Ureter (tissue), 1 donor: ENCODE data around the gene ITGA7. TPM values are rescaled to one million over a fixed set of nuclear protein-coding genes. Genes with fewer than 3 reads are reported as not detected.

Experiments
- DNase-seq: peaks from one replicate; pipeline ENCODE4 v3.0.0-alpha.2; 2020; ENCODE audit warnings: low spot score
- total RNA-seq: library from RNA; stranded (reverse); gene quantifications from one replicate; pipeline ENCODE4 v1.2.4, GENCODE V29; 2023
- donor health status: DM: yes; HTN: yes; CAD: no.

Gene ITGA7
- total RNA-seq, 1 donor from 2014 or later = 99.7 TPM

DNA sequence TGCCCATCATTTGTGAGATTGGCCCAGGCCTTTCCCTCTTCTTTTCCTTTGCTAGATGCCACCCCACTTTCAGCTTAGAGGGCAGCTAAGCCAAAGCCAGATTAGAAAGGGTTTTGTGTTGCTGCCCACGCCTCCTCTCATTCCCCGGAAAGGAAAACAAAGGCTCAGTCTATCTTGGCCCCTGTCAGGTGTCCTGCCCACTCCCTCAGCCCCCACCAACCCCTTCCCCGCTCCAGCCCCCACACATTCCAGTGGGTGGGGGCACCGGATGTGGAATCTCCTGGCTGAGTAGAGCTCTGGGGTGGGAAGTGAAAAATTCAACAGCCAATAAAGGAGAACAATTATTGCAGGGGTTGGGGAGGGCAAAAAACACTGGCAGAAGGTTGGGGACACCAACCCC lies 10.3 kb upstream of the ITGA7 start:
- DNase-seq = no peak

DNA sequence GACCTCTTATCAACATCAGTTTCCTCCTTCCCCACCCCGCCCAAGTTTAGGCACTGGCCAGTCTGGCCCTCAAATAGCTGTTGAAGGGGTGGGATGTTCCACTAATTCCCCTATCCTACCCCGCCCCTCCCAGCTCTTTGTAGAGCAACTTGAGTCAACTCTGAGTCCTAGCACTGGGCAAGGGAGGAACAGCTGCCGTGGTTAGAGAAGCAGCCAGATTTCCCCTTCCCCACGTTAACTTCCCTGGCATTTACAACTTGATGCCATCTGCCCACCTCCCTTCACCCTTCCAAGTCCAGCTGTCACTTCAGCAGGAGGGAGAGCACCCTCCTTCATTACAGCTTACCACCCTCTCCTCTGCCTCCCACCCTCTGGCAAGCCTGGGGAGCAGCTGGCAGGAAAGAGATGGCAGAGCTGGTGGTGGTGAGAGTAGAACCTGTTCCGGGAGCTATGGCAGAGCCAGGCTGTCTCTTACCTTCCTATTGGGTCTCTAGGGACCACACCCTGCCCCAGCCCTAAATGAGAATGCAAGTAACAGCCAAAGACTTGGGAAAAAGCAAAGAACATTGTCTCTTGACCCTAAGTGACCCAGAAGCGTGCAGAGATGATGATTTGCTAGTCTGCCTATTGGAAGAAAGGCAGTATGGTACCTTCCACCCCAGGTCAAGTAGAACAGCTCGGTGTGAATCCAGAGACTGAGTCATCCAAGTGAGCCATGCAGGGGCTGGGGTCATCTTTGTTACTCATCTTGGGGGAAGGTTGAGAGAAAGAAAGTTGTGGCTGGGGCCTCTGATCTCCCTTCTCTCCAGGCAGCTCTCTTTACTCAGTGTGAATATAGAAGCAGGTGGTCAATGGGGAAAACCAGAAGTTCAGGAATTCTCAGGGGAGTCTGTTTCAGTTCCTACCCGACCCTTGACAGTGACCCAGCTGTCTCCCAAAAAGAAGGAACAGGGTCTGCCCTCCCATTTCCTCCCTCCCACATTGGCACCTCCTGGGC lies 9.6 kb upstream of the ITGA7 start:
- no peak for DNase-seq

DNA sequence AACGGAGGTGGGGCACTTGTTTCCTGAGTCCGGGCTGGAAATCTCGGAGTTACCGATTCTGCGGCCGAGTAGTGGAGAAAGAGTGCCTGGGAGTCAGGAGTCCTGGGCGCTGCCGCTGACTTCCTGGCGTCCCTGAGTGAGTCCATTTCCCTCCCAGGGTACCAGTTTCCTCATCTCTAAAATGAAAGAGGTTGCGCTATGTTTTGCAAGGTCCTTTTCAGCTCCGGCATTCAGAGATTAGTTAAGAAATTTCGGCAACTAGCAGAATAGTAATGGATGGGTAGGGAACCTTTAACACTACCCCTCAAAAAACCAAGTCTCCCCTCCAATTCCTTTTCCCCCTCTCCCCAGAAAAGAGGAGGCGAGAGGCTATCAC lies 8.9 kb upstream of the ITGA7 start:
- no peak for DNase-seq

DNA sequence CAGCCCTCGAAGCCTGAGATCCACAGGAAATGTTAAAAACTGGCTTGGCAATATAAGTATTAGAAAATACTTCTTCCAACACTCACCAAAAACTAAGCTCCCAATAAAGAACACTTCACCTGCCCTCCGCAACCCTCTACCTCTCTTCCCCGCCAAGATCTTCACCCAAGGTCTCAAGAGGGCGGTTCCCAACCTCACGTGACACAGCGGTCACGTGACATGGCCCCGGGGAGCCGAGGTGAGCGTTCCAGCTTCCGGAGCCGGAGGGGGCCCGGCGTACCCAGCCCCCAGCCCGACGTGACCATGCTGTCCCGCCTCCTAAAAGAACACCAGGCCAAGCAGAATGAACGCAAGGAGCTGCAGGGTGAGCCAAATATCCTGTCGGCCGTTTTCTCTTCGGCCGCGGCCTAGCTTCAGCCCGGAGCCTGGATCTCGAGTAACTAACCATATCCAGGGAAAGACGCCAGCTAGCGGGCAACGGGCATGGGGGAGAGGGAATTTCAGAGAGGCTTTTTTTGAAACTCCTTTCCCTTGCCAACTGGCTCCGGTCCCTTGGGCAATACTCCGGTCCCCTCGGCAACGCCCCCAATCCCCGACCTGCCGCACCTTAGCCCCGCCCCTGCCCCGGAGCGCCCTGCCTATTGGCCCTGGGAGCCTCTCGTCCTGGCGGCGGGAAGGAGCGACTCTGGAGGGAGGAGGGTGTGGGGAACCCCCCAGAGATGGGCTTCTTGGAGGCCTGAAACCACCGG lies 8.3 kb upstream of the ITGA7 start, which contains the start of gene BLOC1S1:
Gene BLOC1S1 (plus strand): TSS at position 214 of the 749 bp plus-strand sequence. CDS start 6 bp downstream, at position 220.
- DNase-seq = peak; percentile 95

DNA sequence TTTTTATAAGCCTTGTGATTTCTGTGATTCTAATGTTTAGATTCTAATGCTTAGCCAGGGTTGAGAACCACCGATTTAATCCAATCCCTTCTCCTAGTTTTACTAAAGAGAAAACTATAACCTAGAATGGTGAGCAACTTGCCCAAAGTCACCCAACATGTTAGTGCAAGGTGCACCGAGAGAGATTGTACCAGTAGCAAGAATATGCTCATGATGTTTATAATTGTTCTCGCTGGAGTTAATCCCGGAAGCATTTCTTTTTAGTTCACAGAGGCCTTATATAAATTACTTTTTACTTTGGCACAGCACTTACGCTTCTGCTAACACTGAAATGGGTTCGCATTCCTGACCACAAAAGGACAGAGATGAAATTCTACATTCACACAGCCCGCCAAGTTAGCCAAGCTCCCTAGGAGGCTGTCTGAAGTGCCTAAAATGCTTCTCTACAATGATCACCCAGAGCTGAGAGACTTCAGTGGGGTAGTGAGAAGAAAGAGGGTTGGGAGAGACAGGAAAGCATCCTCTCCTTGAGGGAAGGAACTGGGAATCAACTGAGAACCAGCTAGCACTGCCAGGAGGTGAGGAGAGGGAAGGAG lies 7.6 kb upstream of the ITGA7 start:
- DNase-seq = no peak

DNA sequence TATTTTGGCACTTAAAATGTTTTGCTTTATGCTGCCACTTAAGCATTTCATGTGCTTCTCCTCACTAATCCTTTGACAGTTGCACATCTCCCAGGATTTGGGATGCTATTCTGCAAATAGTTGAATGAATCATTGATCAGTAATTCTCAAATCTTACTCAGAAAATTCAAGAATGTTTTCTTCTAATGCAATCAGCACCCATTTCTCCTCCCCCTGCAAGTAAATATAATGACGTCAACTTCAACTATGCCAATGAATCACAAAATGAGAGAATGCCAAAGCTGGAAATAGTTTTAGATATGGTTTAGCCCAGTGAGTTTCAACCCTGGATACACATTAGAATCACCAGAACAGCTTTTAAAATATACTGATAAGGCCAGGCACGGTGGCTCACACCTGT lies 6.0 kb upstream of the ITGA7 start:
- no peak for DNase-seq

DNA sequence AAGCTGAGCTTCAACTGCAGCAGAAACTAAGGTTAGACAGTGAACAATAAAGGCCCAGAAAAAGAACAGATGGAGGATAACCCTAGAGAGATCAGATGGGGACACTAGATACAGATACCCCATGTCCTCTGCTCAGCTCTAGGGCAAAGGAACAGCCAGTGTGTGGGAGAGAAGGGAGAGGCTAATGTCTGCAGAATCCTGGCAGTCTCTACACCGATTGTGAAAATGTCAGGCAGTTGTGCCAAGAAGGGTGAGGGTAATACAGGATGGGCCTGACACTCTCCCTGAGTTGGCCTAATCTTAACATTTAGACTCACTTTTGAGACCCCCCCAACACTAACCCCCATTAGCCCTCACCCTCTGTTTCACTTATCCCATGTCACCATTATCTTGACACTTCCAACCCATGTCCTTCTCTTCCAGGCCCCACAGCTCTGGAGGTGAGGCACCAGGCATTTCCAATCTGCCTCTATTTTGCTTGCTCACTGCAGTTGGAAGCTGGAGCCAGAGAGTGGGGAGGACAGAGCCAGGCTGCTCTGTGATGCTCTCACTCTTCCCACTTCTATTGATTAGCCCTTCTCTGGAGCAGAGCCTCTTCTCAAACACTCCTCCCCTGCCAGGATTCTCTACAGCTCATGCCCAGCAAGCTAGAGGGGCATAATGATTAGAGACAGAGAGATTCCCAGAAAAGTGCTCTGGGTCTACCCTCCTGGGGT lies 5.2 kb upstream of the ITGA7 start:
- DNase-seq = no peak

DNA sequence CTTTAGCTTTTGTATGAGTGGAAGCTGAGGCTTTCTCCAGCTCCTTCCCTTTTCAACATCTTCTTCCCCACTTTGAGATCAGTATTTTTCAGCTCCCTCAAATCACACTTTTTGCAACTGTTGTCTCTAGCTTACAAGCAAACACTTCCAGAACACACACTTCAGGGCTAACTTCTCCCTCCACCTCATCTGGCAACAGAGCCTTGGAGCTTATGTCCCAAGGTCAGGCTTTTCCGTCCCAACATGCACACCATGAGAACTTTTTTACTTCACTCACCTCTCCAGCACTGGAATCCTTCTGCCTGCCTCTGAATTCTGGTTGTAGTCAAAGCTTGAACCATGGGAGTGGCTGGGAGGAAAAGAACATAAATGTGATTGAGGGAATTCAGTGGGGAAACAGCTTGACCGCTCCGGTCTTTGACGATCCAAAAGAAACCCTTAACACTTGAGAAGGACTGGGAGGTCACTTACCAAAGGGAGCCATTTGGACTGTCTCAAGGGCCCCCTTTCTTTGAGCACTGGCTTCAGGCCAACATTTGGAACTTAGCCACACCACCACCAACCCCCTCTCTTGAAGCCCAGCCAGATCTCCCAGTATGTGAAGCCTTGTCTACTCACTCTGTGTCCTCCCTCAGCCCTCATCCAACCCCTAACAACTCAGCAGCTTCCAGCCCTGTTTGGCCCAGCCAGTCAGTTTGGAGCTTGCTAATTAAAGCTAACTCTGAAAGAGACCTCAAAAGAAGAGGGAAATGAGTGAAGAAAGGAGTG lies 4.3 kb upstream of the ITGA7 start:
- no peak for DNase-seq

DNA sequence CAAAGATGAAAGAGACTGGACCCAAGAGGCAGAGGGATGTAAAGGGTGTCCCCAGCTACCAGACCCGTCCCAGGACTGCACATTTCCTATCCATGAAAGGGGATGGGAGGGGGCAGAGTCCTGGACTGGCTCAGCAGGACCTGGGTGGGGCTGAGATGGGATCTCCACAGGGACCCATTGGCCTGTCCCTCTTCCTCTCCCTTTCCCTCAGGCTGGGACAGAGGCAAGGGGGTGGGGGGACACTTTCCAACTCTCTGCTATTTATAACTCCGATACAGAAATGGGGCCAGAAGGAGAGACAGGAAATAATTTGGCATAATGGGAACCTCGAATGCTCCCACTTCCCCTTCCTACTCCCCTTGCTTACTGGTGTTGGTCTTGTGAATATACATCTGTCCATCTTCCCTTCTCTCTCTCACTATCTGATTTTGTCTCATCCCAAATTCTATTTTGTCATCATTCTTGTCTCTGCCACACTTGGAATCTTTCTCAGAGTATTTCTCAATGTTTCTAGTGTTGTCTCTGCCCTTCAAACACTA lies 1.1 kb upstream of the ITGA7 start:
- no peak for DNase-seq

DNA sequence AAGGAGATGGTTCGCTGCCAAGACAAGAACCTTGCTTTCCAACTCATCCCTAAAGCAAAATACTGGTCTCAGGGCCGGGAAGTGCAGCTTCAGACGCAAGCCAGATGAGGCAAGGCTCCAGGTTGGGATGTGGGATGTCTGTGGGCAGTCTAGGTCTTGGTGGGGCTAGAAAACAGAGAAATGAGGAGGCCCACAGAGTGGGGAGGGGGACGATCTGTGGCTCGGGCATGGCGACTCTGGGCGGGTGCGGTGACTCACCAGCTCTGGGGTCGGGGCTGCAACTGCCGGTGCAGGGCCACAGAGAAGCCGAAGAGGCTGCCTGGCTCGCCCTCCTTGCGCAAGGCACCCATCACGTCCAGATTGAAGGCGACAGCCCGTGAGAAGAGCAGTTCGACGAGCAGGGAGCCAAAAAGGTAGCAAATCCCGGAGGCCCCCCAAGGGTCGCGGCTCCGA lies 459 bp downstream of the ITGA7 start:
- DNase-seq = no peak

DNA sequence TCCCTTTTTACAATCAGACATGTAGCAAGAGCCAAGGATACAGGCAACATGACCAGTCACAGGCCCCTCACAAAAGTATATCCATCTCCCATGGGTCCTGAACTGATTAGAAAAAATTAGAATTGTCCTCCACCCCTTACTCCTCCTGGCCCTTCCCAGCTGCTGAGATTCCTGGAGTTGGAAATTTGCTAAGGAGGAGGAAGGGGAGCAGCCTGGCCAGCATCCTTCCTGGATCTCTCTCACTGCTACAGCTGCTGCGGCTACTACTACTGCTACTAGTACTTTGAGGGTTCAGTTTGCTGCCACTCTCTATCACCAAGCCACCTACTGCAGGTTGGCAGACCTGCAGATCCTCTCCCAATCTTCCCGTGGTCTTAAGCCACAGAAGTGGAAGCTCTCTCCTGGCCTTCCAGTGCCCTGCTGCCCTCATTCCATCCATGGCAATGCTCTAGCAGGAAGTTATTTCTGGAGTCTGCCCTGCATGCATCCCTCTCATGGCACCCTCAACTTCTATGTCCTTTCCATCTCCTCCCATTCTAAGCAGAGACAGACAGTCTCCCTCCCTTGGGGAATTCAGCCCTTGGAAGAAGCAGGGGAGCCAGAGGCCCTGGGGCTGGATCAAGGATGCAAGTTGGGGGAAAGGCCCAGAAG lies 1.0 kb downstream of the ITGA7 start:
- DNase-seq = no peak

DNA sequence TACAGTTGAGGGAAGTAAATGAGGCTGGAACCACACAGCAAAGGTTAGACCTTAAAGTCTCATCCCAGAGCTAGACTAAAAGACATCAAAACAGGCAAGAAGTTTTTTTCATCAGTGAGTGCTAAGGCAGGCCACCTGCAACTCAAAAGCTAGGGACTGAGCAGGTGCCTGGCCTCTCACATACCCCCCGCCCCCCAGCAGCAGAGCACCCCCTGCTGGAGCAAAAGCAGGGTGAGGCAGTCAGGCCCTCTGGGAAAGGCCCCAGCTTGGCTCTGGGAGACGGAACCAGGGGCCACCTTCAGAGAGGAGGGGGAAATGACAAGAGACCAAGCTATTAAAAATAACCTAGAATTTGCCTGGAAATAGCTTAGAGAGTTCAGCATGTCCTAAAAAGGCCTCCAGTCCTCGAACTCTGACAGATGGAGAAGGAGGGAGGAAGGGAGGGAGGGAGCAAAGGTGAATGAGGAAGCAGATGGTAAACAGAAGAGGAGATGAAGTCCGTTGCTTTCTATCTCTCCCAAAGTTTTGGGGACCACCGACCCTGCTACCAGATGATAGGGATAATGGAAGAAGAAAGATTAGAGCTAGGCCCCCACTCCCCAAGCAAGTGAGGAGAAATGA lies 1.8 kb downstream of the ITGA7 start:
- no peak for DNase-seq

DNA sequence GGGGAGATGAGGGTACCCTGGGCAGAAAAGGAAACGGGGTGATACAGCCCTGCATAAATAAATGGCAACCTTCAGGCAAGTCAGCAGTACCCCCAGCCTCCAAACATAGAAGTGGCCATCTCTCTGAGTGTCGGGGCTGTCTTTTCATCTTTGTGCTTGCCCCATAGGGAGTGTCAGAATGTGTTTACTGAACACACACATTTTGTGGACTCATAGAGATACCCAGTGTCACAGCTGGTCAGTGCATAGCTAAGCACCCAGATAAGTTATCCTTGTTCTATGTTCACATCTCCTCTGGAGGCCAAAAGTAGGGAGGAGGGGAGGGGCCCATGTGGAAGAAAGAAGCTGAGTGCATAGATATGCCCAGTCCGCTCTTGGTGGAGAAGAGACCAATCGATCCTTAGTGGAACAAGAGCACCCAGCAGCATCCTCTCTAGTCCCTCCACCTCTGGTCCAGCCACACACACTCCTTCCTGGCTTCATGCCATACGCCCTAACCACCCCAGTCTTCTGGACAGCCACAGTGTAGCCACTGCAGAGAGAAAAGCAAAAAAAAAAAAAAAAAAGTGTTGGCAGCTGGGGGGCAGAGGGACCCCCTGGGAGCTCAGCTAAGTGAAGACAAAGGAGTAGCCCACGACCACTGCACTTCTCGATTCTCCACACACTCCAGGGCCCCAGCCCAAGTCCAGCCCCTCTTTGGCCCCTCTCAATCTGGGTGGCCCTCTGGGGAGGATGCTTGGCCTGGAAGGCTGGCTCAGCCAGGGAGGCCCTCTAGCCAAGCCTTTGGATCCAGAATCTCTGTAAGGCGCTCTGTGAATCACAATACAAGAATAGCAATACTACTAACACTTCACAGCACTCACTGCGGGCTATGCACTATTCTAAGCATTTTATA lies 2.6 kb downstream of the ITGA7 start:
- no peak for DNase-seq

DNA sequence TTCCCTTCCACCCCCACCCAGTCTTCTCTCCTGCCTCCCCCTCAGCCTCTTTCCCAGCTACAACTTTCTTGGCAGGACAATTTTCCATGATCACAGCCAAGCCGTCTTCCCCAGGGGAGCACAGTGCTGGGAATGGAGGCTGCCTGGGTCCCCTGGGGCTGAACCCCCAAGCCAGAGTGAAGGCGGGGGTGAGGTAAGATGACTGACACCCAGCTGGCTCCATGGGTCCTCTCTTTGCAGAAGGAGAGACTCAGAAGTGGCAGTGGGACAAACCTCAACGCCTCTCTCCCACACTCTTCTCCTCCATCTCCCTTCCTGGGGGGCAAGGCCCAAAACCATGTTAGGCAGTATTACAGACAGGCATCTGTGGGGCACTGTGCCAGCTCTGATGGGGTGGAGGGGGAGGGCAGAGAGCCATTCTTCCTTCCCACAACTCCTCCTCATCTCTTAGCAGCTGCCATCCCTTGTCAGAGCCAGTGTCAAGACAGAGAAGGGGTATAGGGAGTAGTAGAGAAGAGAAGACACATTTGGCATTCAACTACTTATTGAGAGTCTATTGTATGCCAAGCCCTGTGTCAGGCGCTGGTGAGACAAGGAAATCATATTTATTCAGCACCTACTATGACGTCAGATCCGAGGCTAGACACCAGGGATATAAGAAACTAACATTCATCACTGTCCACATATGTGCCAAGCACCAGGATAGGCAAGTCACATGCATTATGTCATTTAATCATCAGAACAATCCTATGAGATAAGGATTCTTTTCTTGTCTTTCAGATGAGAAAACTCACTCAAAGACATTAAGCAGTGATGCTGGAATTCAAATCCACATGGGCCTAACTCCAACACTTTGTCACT lies 3.6 kb downstream of the ITGA7 start:
- no peak for DNase-seq

DNA sequence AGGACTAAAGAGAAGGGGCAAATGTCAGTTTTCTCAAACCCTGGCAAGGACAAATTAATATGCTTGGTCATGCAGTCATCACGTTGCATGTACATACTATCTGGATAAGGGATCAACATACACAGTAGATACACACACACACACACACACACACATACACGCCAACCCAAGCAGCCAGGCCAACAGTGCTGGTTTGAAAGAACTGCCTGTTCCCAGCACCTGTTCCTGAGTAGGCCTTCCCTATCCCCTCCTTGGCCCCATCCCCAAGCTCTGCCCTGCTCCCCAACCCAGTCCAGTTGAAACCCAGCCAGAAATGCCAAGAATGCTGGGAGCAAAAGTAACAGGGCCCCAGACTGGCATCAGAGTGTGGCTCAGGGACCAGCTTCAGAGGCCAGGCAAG lies 4.4 kb downstream of the ITGA7 start:
- DNase-seq = peak; percentile 70

DNA sequence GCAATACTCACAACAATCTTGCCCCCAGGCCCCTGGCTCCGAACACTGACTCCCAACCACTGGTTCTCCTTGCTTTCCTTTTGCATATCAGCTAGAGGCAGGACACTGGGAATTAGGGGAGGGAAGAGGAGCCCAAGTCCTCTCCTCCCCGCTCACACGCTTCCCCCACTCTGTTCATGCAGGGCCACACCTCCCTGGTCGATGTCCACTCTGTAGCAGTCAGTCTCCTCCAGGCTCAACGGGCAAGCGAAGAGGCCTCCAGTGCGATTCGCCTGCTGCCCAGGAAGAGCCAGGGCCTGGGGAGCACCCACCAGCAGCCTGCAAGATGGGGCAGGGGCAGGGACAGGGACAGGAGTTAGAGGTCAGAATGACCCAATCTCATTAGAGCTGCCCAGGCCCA lies 4.8 kb downstream of the ITGA7 start:
- DNase-seq = no peak

DNA sequence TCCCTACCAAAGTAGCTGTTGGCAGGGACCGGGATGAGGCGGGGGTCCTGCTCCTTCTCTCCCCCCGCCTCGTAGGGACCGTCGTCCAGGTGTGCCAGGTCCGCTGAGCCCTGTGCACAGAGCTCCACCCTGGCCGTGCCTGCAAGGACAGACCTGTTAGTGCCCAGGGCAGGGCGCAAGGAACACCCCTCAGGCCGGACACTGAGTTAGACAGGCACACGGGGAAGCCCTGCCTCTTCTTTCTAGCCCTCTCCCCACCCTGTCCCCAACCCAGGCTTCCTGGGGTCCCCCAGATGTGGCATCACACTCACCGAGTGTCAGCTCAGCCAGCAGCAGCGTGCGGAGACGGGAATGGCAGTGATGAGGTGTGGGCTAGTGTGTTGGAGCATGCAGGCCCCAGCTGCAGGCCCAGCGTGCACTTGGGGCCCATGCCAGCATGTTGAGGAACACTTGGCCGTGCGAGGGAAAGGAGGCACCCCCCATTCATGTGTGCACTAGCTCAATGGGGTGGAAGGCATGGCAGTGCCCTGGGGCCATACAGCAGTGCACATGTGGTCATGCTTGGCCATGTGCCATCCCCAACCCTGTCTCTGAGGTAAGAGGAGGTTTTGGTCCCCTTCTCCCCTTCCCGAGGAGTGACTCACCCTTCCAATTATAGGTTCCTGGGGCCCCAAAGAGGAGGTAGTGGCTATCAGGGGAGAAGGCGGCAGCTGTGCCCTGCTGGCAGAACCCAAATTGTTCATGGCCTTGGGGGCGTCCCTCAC lies 7.3 kb downstream of the ITGA7 start:
- no peak for DNase-seq
